HepG2 (cell line): Measurements from ENCODE around the gene CREG2. TPM values are rescaled to one million over a fixed set of nuclear protein-coding genes. Genes with fewer than 3 reads are reported as not detected.
A peak's percentile ranks its signal among the peaks of the same experiment; 100 is the strongest.

Experiments
- FOXO1 ChIP-seq: sonication (generic); formaldehyde crosslinking; IDR thresholded peaks from 2 replicates; pipeline ENCODE4 v1.4.0; 2020; ENCODE audit warnings: missing genetic modification reagents
- HIVEP1 ChIP-seq: sonication (generic); formaldehyde crosslinking; IDR thresholded peaks from 2 replicates; pipeline ENCODE4 v1.4.0; 2020; ENCODE audit warnings: mild to moderate bottlenecking, missing genetic modification reagents
- KDM5B ChIP-seq: sonication (generic); formaldehyde crosslinking; IDR thresholded peaks from 2 replicates; pipeline ENCODE4 v1.4.0; 2020; ENCODE audit warnings: missing genetic modification reagents, mild to moderate bottlenecking, borderline replicate concordance
- RORA ChIP-seq: sonication (generic); formaldehyde crosslinking; IDR thresholded peaks from 2 replicates; pipeline ENCODE4 v1.5.0; 2020; ENCODE audit warnings: mild to moderate bottlenecking, missing genetic modification reagents, moderate library complexity
- SUZ12 ChIP-seq: fragments of 150-350 bp; IDR thresholded peaks from 2 replicates; pipeline ENCODE4 v1.6.1; 2014; ENCODE audit warnings: low read depth, low read length
- TGIF2 ChIP-seq: IDR thresholded peaks from 2 replicates; pipeline ENCODE4 v1.6.1; 2016; ENCODE audit warnings: control low read depth, missing compliant biosample characterization
- ZFP36 ChIP-seq: fragments of 150-350 bp; IDR thresholded peaks from 2 replicates; pipeline ENCODE4 v1.6.1; 2018; ENCODE audit warnings: borderline replicate concordance, low read length, low read depth; ENCODE audit not compliant: partially characterized antibody
- ZNF296 ChIP-seq: sonication (generic); formaldehyde crosslinking; conservative IDR thresholded peaks from 2 replicates; pipeline ENCODE4 v1.5.0; 2020; ENCODE audit warnings: mild to moderate bottlenecking, missing genetic modification reagents
- ZNF577 ChIP-seq: sonication (generic); formaldehyde crosslinking; IDR thresholded peaks from 2 replicates; pipeline ENCODE4 v1.4.0; 2020; ENCODE audit warnings: mild to moderate bottlenecking, low read depth, missing genetic modification reagents, borderline replicate concordance
- ZNF766 ChIP-seq: sonication (generic); formaldehyde crosslinking; IDR thresholded peaks from 2 replicates; pipeline ENCODE4 v1.5.0; 2020; ENCODE audit warnings: missing genetic modification reagents, borderline replicate concordance
- ZSCAN20 ChIP-seq: sonication (generic); formaldehyde crosslinking; IDR thresholded peaks from 2 replicates; pipeline ENCODE4 v1.4.0; 2020; ENCODE audit warnings: missing genetic modification reagents, mild to moderate bottlenecking, borderline replicate concordance
- ZSCAN25 ChIP-seq: sonication (generic); formaldehyde crosslinking; IDR thresholded peaks from 2 replicates; pipeline ENCODE4 v1.8.0; 2022; ENCODE audit warnings: mild to moderate bottlenecking, missing genetic modification reagents
- polyA plus RNA-seq, 8 experiments: library from polyadenylated mRNA; depleted of rRNA in 3 of 8; stranded (reverse) in 7 of 8; unstranded in 1 of 8; fragments of >200 nt; fragmentation: Illumina TruSeq in 4 of 8; extraction: Trizol in 4 of 8; gene quantifications; 2 replicates each; pipeline versions ENCODE4 v1.2.1 to v1.2.3, GENCODE V29; 2011 to 2016; ENCODE audit warnings: low read depth in 4 of 8, missing spikeins in 1 of 8, mixed read lengths in 1 of 8; ENCODE audit not compliant: insufficient read depth in 1 of 8
- total RNA-seq, 5 experiments: library from RNA; depleted of rRNA; stranded (reverse); fragments of >200 nt; fragmentation: Illumina TruSeq; extraction: Trizol; gene quantifications; 2 replicates each; pipeline ENCODE4 v1.2.3, GENCODE V29; 2016; ENCODE audit warnings: low read depth in 1 of 5
- TF ChIP-seq, protein P1 (sequence below): sonication (generic); formaldehyde crosslinking; IDR thresholded peaks from 2 replicates; pipeline ENCODE4 v1.4.0; 2020; ENCODE audit warnings: mild to moderate bottlenecking, missing genetic modification reagents
- TF ChIP-seq, protein P2 (sequence below): sonication (generic); formaldehyde crosslinking; IDR thresholded peaks from 2 replicates; pipeline ENCODE4 v1.4.0; 2020; ENCODE audit warnings: missing genetic modification reagents
- TF ChIP-seq, protein P3 (sequence below): sonication (generic); formaldehyde crosslinking; IDR thresholded peaks from 2 replicates; pipeline ENCODE4 v1.4.0; 2020; ENCODE audit warnings: mild to moderate bottlenecking, missing genetic modification reagents
- TF ChIP-seq, protein P4 (sequence below): sonication (generic); formaldehyde crosslinking; IDR thresholded peaks from 2 replicates; pipeline ENCODE4 v1.4.0; 2020; ENCODE audit warnings: missing genetic modification reagents, low read depth, mild to moderate bottlenecking, borderline replicate concordance
- TF ChIP-seq, protein P5 (sequence below): IDR thresholded peaks from 2 replicates; pipeline ENCODE4 v1.6.1; 2012; ENCODE audit warnings: inconsistent platforms
- TF ChIP-seq, protein P6 (sequence below): sonication (generic); formaldehyde crosslinking; IDR thresholded peaks from 2 replicates; pipeline ENCODE4 v1.4.0; 2020; ENCODE audit warnings: missing genetic modification reagents
- TF ChIP-seq, protein P7 (sequence below): sonication (generic); formaldehyde crosslinking; IDR thresholded peaks from 2 replicates; pipeline ENCODE4 v1.4.0; 2020; ENCODE audit warnings: missing genetic modification reagents

Gene CREG2
- total and polyA plus RNA-seq, 2 of the 13 experiments (the other 11 are each of a cell fraction or from before 2014, with no cell fraction given) = 0.18 to 0.26 TPM

DNA sequence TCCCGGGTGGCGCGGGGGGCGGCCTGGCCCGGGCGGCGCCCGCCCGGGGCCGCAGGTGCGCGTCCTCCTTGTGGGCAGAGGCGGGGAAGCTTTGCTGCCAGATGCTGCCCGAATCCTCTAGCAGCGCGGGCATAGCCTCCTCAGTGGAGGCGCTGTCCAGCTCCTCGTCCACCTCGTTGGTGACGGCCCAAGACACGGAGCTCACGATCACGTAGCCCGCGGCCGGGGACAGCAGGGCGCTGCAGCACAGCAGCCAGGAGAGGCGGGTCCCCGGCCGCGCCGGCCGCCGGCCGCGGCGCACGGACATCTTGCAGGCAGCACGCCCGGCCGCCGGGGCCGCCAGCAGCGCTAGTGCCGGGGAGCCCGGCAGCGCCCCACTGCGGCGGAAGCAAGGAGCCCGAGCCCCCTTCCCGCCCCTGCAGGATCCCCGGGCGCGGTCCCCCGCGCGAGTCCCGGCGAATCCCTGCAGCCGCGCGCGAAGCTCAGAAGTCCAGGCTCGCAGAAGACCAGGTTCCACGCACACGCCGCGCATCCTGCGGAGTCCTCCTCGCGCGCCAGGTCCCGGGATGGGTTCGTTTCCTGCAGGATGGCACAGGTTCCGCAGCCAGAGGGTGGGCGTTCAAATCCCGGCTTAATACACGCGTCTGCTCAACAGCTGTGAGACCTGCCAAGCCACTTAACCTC is at the start of gene CREG2 (continued):
- TF ChIP-seq ZNF766 (no peak), ZSCAN20 (CRISPR knock-in tag) (no peak), HIVEP1 (CRISPR knock-in tag) (peak; percentile 60; the same call in 1 of the 2 replicates), SUZ12 (no peak), ZSCAN25 (CRISPR knock-in tag) (no peak), ZNF296 (0 out of 2 replicates have a peak, but pooled peaks have one; percentile 75), TGIF2 (CRISPR knock-in tag) (no peak), FOXO1 (CRISPR knock-in tag) (no peak), KDM5B (CRISPR knock-in tag) (no peak; the same call in 1 of the 2 replicates), ZFP36 (no peak), RORA (CRISPR knock-in tag) (no peak), ZNF577 (CRISPR knock-in tag) (no peak)
- TF ChIP-seq, protein P1, sequence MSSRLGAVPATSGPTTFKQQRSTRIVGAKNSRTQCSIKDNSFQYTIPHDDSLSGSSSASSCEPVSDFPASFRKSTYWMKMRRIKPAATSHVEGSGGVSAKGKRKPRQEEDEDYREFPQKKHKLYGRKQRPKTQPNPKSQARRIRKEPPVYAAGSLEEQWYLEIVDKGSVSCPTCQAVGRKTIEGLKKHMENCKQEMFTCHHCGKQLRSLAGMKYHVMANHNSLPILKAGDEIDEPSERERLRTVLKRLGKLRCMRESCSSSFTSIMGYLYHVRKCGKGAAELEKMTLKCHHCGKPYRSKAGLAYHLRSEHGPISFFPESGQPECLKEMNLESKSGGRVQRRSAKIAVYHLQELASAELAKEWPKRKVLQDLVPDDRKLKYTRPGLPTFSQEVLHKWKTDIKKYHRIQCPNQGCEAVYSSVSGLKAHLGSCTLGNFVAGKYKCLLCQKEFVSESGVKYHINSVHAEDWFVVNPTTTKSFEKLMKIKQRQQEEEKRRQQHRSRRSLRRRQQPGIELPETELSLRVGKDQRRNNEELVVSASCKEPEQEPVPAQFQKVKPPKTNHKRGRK (CRISPR knock-in tag) = peak; percentile 68; the same call in 1 of the 2 replicates
- TF ChIP-seq, protein P2, sequence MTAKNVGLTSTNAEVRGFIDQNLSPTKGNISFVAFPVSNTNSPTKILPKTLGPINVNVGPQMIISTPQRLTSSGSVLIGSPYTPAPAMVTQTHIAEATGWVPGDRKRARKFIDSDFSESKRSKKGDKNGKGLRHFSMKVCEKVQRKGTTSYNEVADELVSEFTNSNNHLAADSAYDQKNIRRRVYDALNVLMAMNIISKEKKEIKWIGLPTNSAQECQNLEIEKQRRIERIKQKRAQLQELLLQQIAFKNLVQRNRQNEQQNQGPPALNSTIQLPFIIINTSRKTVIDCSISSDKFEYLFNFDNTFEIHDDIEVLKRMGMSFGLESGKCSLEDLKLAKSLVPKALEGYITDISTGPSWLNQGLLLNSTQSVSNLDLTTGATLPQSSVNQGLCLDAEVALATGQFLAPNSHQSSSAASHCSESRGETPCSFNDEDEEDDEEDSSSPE (CRISPR knock-in tag) = peak; percentile 30; the same call in 1 of the 2 replicates
- TF ChIP-seq, protein P3, sequence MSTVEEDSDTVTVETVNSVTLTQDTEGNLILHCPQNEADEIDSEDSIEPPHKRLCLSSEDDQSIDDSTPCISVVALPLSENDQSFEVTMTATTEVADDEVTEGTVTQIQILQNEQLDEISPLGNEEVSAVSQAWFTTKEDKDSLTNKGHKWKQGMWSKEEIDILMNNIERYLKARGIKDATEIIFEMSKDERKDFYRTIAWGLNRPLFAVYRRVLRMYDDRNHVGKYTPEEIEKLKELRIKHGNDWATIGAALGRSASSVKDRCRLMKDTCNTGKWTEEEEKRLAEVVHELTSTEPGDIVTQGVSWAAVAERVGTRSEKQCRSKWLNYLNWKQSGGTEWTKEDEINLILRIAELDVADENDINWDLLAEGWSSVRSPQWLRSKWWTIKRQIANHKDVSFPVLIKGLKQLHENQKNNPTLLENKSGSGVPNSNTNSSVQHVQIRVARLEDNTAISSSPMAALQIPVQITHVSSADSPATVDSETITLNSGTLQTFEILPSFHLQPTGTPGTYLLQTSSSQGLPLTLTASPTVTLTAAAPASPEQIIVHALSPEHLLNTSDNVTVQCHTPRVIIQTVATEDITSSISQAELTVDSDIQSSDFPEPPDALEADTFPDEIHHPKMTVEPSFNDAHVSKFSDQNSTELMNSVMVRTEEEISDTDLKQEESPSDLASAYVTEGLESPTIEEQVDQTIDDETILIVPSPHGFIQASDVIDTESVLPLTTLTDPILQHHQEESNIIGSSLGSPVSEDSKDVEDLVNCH (CRISPR knock-in tag) = no peak
- TF ChIP-seq, protein P4, sequence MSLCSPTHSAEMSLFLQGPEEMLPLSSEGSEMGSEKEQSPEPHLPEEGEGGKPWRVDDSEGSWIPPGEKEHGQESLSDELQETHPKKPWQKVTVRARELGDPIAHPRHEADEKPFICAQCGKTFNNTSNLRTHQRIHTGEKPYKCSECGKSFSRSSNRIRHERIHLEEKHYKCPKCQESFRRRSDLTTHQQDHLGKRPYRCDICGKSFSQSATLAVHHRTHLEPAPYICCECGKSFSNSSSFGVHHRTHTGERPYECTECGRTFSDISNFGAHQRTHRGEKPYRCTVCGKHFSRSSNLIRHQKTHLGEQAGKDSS = no peak
- TF ChIP-seq, protein P5, sequence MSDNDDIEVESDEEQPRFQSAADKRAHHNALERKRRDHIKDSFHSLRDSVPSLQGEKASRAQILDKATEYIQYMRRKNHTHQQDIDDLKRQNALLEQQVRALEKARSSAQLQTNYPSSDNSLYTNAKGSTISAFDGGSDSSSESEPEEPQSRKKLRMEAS = peak; percentile 57; the same call in 1 of the 2 replicates
- TF ChIP-seq, protein P6, sequence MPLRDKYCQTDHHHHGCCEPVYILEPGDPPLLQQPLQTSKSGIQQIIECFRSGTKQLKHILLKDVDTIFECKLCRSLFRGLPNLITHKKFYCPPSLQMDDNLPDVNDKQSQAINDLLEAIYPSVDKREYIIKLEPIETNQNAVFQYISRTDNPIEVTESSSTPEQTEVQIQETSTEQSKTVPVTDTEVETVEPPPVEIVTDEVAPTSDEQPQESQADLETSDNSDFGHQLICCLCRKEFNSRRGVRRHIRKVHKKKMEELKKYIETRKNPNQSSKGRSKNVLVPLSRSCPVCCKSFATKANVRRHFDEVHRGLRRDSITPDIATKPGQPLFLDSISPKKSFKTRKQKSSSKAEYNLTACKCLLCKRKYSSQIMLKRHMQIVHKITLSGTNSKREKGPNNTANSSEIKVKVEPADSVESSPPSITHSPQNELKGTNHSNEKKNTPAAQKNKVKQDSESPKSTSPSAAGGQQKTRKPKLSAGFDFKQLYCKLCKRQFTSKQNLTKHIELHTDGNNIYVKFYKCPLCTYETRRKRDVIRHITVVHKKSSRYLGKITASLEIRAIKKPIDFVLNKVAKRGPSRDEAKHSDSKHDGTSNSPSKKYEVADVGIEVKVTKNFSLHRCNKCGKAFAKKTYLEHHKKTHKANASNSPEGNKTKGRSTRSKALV = peak; percentile 66; the same call in 1 of the 2 replicates
- TF ChIP-seq, protein P7, sequence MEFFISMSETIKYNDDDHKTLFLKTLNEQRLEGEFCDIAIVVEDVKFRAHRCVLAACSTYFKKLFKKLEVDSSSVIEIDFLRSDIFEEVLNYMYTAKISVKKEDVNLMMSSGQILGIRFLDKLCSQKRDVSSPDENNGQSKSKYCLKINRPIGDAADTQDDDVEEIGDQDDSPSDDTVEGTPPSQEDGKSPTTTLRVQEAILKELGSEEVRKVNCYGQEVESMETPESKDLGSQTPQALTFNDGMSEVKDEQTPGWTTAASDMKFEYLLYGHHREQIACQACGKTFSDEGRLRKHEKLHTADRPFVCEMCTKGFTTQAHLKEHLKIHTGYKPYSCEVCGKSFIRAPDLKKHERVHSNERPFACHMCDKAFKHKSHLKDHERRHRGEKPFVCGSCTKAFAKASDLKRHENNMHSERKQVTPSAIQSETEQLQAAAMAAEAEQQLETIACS (CRISPR knock-in tag) = no peak
